Esophagus muscularis mucosa (tissue), 4 donors: ENCODE results near the gene TRMT61B. TPM values are rescaled to one million over a fixed set of nuclear protein-coding genes. Genes with fewer than 3 reads are reported as not detected.

Experiments used
- DNase-seq: peaks from one replicate; pipeline ENCODE4 v3.0.0-alpha.2; 2017; ENCODE audit errors: extremely low spot score
- H3K27ac ChIP-seq, 4 donors: fragments of 200-600 bp; sonication (generic); replicated peaks in 1 of 4; 1 replicate in 3 of 4; 2 replicates in 1 of 4; pipeline ENCODE4 v1.5.1; 2016 to 2019; ENCODE audit warnings: mild to moderate bottlenecking in 1 of 4
- H3K27me3 ChIP-seq, 4 donors: fragments of 200-600 bp; sonication (generic); one replicate each; pipeline versions ENCODE4 v1.5.1 to v1.6.0; 2016 to 2019
- H3K36me3 ChIP-seq, 4 donors: fragments of 200-600 bp; sonication (generic); one replicate each; pipeline ENCODE4 v1.5.1; 2016 to 2019
- H3K4me1 ChIP-seq, 4 donors: fragments of 200-600 bp; sonication (generic); one replicate each; pipeline ENCODE4 v1.5.1; 2016 to 2019
- H3K4me3 ChIP-seq, 4 donors: fragments of 200-600 bp; sonication (generic); 1 replicate in 2 of 4; 2 replicates in 2 of 4; pipeline ENCODE4 v1.5.1; 2016 to 2019; ENCODE audit warnings: mild to moderate bottlenecking in 4 of 4, moderate library complexity in 1 of 4
- H3K9me3 ChIP-seq, 4 donors: fragments of 200-600 bp; sonication (generic); 1 replicate in 3 of 4; 2 replicates in 1 of 4; pipeline ENCODE4 v1.5.1; 2016 to 2019
- EP300 ChIP-seq: sonication (generic); formaldehyde crosslinking; IDR thresholded peaks from one replicate; pipeline ENCODE4 v1.6.1; 2017; ENCODE audit warnings: antibody characterized with exemption
- POLR2A ChIP-seq: fragments of 450-650 bp; IDR thresholded peaks from one replicate; pipeline ENCODE4 v1.6.1; 2017; ENCODE audit warnings: antibody characterized with exemption, moderate library complexity, mild to moderate bottlenecking, low read depth
- POLR2AphosphoS5 ChIP-seq, 2 donors: sonication (generic); formaldehyde crosslinking; IDR thresholded peaks; one replicate each; pipeline ENCODE4 v1.6.1; 2017; ENCODE audit warnings: antibody characterized with exemption in 2 of 2
- WGBS: methylation state at CpG from one replicate; pipeline ENCODE4 v1.1.5; 2018; 5-methylcytosine and 5-hydroxymethylcytosine counted together
- intact Hi-C: fragments of 100-400 bp; cut with DNase I; formaldehyde crosslinking; loops from one replicate; pipeline ENCODE4 v1.15.1; 2023
- total RNA-seq, 4 donors: library from RNA; depleted of rRNA; stranded (reverse); fragments of >200 nt; gene quantifications; one replicate each; pipeline versions ENCODE4 v1.1.0 to v1.2.1, GENCODE V29; 2016
- TF ChIP-seq, protein P1 (sequence below), 3 experiments: fragments of 200-600 bp in 2 of 3; fragments of 450-650 bp in 1 of 3; sonication (generic) in 2 of 3; IDR thresholded peaks; one replicate each; pipeline ENCODE4 v1.5.1; 2017 to 2019; ENCODE audit warnings: antibody characterized with exemption in 3 of 3, mild to moderate bottlenecking in 2 of 3, moderate library complexity in 1 of 3

The TRMT61B gene
- total RNA-seq, result 10 to 100 TPM; 10.6 to 14.6 (median 11.4) TPM

GRCh38 chr2:28870146-28870891, at the start of gene TRMT61B:
TSS of gene TRMT61B (minus strand) at chr2:28870309. CDS start at chr2:28870277, 32 bp downstream.
- WGBS, result 2% methylated on average over 24 of the region's 57 CpGs
- H3K9me3 ChIP-seq, result no peaks in the 10 kb centered on the region
- H3K27me3 ChIP-seq, result no peaks in the 10 kb centered on the region
- TF ChIP-seq POLR2AphosphoS5 (IDR thresholded peaks at IDR 0.05) (peak; percentile 92 to 99), POLR2A (no peak), EP300 (no peak)
- TF ChIP-seq, protein P1, sequence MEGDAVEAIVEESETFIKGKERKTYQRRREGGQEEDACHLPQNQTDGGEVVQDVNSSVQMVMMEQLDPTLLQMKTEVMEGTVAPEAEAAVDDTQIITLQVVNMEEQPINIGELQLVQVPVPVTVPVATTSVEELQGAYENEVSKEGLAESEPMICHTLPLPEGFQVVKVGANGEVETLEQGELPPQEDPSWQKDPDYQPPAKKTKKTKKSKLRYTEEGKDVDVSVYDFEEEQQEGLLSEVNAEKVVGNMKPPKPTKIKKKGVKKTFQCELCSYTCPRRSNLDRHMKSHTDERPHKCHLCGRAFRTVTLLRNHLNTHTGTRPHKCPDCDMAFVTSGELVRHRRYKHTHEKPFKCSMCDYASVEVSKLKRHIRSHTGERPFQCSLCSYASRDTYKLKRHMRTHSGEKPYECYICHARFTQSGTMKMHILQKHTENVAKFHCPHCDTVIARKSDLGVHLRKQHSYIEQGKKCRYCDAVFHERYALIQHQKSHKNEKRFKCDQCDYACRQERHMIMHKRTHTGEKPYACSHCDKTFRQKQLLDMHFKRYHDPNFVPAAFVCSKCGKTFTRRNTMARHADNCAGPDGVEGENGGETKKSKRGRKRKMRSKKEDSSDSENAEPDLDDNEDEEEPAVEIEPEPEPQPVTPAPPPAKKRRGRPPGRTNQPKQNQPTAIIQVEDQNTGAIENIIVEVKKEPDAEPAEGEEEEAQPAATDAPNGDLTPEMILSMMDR (IDR thresholded peaks at IDR 0.05), result no peak
- intact Hi-C loops, result no loop called here
- H3K4me3 ChIP-seq, result peak within 1 kb of the TSS; percentile 73 to 94 (median 86)
- H3K4me1 ChIP-seq, result peaks cover 18 to 49% (median 40%) of the 10 kb centered on the region in 4 donors
- H3K36me3 ChIP-seq, result peaks cover 0 to under 1% (median 0%) of the 10 kb centered on the region in 4 donors
- H3K27ac ChIP-seq, result peak within 1 kb of the TSS; percentile 77 to 86 (median 84)
- DNase-seq, result peak; percentile 97

- TF ChIP-seq POLR2A, result no peak
- TF ChIP-seq EP300, result no peak
- TF ChIP-seq POLR2AphosphoS5 (IDR thresholded peaks at IDR 0.05), result no peak
- TF ChIP-seq, protein P1 (IDR thresholded peaks at IDR 0.05), result no peak
- intact Hi-C loops, result no loop called here
- Histone ChIP-seq H3K27me3 (no peaks in the 10 kb centered on the region), H3K4me3 (no peak overlapping the region), H3K27ac (no peak overlapping the region), H3K36me3 (peaks cover 27 to 89% (median 50%) of the 10 kb centered on the region in 4 donors), H3K9me3 (no peaks in the 10 kb centered on the region), H3K4me1 (no peaks in the 10 kb centered on the region)
- DNase-seq, result no peak
- 100% methylated on average over 1 of the region's 1 CpG for WGBS
These were observed 45.8 kb upstream of the TRMT61B start for GRCh38 chr2:28915939-28916338.

DNA sequence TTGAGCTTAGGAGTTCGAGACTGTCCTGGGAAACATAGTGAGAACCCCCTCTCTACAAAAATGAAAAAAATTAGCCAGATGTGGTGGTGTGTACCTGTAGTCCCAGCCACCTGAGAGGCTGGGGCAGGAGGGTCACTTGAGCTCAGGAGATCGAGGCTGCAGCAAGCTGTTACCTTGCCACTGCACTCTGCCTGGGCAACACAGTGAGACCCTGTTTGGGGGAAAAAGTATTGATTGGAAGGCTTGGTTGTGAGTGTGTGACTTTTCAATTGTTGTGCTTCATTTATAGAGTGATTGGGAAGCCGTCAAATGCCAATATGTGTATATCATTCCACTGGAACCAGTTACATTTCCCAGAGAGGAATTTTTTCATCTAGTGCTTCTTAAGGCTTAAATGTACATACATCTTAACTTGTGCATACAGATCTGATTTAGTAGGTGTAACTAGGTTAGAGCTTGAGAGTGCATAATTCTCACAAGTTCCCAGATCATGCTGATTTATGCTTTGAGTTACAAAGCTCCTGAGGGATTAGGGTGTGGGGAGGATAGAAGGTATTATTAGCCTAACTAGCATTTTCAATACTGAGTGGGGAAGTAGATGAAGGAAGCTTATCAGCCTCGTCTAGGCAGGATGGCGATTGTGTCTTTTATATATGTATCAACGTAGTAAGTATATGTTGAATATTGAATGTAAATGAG, 39.7 kb upstream of the TRMT61B start:
- Histone ChIP-seq H3K27me3 (no peaks in the 10 kb centered on the region), H3K36me3 (peaks cover 42 to 88% (median 72%) of the 10 kb centered on the region in 4 donors), H3K9me3 (no peaks in the 10 kb centered on the region), H3K4me1 (no peaks in the 10 kb centered on the region), H3K27ac (no peak overlapping the region), H3K4me3 (no peak overlapping the region)
- intact Hi-C loops, result no loop called here
- no peak for TF ChIP-seq POLR2A
- TF ChIP-seq POLR2AphosphoS5 (IDR thresholded peaks at IDR 0.05), result no peak
- TF ChIP-seq, protein P1 (IDR thresholded peaks at IDR 0.05), result no peak
- no peak for TF ChIP-seq EP300
- no peak for DNase-seq
- WGBS, result 84% methylated on average over 5 of the region's 6 CpGs

- peaks cover 28 to 80% (median 59%) of the 10 kb centered on the region in 4 donors for H3K36me3 ChIP-seq
- H3K27ac ChIP-seq, result no peak overlapping the region
- intact Hi-C loops, result no loop called here
- no peaks in the 10 kb centered on the region for H3K9me3 ChIP-seq
- WGBS, result no CpG with 5 or more reads among the region's 1 CpG
- DNase-seq, result no peak
- H3K27me3 ChIP-seq, result no peaks in the 10 kb centered on the region
- peaks cover 0 to 12% (median 3%) of the 10 kb centered on the region in 4 donors for H3K4me1 ChIP-seq
- TF ChIP-seq POLR2A (no peak), EP300 (no peak), POLR2AphosphoS5 (IDR thresholded peaks at IDR 0.05) (no peak)
- TF ChIP-seq, protein P1 (IDR thresholded peaks at IDR 0.05), result no peak
- no peak overlapping the region for H3K4me3 ChIP-seq
These were observed 38.1 kb upstream of the TRMT61B start for GRCh38 chr2:28908172-28908571.
